Measurements from ENCODE around the gene CACUL1. TPM values are rescaled to one million over a fixed set of nuclear protein-coding genes. Genes with fewer than 3 reads are reported as not detected.

The CACUL1 gene
- total and polyA plus RNA-seq, 5 donors = 7.9 to 37.5 (median 31.6) TPM

GRCh38 chr10:118730756-118731456 is 23.9 kb downstream of the CACUL1 start:
- no peaks in the 10 kb centered on the region for H3K27me3 ChIP-seq (ENCODE audit: control insufficient read depth, insufficient read depth)
- no peak overlapping the region for H3K4me3 ChIP-seq (ENCODE audit: low read length)
- no peak overlapping the region for H3K27ac ChIP-seq (ENCODE audit: low read length)
- WGBS = 53% methylated on average over 7 of the region's 7 CpGs
- H3K4me1 ChIP-seq (ENCODE audit: control insufficient read depth, insufficient read depth, low read length) = peaks cover 7% of the 10 kb centered on the region
- H3K9me3 ChIP-seq (ENCODE audit: control insufficient read depth, low read length) = no peaks in the 10 kb centered on the region
- intact Hi-C loops (cut with DNase I) = no loop called here
- ATAC-seq (no peak), DNase-seq (no peak)

- no peak overlapping the region for H3K4me3 ChIP-seq (ENCODE audit: low read length)
- intact Hi-C loops (cut with DNase I) = no loop called here
- H3K27ac ChIP-seq (ENCODE audit: low read length) = no peak overlapping the region
- H3K27me3 ChIP-seq (ENCODE audit: control insufficient read depth, insufficient read depth) = no peaks in the 10 kb centered on the region
- ATAC-seq (peak; percentile 63 to 75), DNase-seq (no peak)
- H3K4me1 ChIP-seq (ENCODE audit: control insufficient read depth, insufficient read depth, low read length) = peaks cover 10% of the 10 kb centered on the region
- 44% methylated on average over 2 of the region's 2 CpGs for WGBS
- no peaks in the 10 kb centered on the region for H3K9me3 ChIP-seq (ENCODE audit: control insufficient read depth, low read length)
These were observed 25.0 kb downstream of the CACUL1 start for GRCh38 chr10:118729641-118730258.

GRCh38 chr10:118729200-118729599 is 25.6 kb downstream of the CACUL1 start:
- Histone ChIP-seq H3K9me3 (ENCODE audit: control insufficient read depth, low read length) (no peaks in the 10 kb centered on the region), H3K4me3 (ENCODE audit: low read length) (no peak overlapping the region), H3K27me3 (ENCODE audit: control insufficient read depth, insufficient read depth) (no peaks in the 10 kb centered on the region), H3K27ac (ENCODE audit: low read length) (no peak overlapping the region), H3K4me1 (ENCODE audit: control insufficient read depth, insufficient read depth, low read length) (peaks cover 10% of the 10 kb centered on the region)
- DNase-seq (no peak), ATAC-seq (no peak)
- WGBS = 53% methylated on average over 3 of the region's 3 CpGs
- intact Hi-C loops (cut with DNase I) = no loop called here

- WGBS = 22% methylated on average over 4 of the region's 4 CpGs
- Histone ChIP-seq H3K27me3 (ENCODE audit: control insufficient read depth, insufficient read depth) (no peaks in the 10 kb centered on the region), H3K27ac (ENCODE audit: low read length) (no peak overlapping the region), H3K4me3 (ENCODE audit: low read length) (no peak overlapping the region), H3K4me1 (ENCODE audit: control insufficient read depth, insufficient read depth, low read length) (peaks cover 6% of the 10 kb centered on the region), H3K9me3 (ENCODE audit: control insufficient read depth, low read length) (no peaks in the 10 kb centered on the region)
- intact Hi-C loops (cut with DNase I) = no loop called here
- ATAC-seq (peak in 1 of 2 donors; percentile 27), DNase-seq (no peak)
These were observed 28.8 kb downstream of the CACUL1 start for GRCh38 chr10:118725886-118726500.

- H3K27me3 ChIP-seq (ENCODE audit: control insufficient read depth, insufficient read depth) = no peaks in the 10 kb centered on the region
- WGBS = 95% methylated on average over 6 of the region's 6 CpGs
- DNase-seq = no peak
- no peak overlapping the region for H3K27ac ChIP-seq (ENCODE audit: low read length)
- H3K9me3 ChIP-seq (ENCODE audit: control insufficient read depth, low read length) = no peaks in the 10 kb centered on the region
- H3K4me1 ChIP-seq (ENCODE audit: control insufficient read depth, insufficient read depth, low read length) = peaks cover 2% of the 10 kb centered on the region
- ATAC-seq = no peak
- no peak overlapping the region for H3K4me3 ChIP-seq (ENCODE audit: low read length)
- intact Hi-C loops (cut with DNase I) = loop anchor here in 2 of 4 donors (5.0 kb wide), 2 partner anchors 151 to 156 kb away; no protein-coding TSS in a partner anchor
These were observed 31.3 kb downstream of the CACUL1 start for GRCh38 chr10:118723466-118723865.

GRCh38 chr10:118721539-118721876 is 33.3 kb downstream of the CACUL1 start:
- DNase-seq (no peak), ATAC-seq (no peak)
- H3K9me3 ChIP-seq (ENCODE audit: control insufficient read depth, low read length) = no peaks in the 10 kb centered on the region
- H3K4me1 ChIP-seq (ENCODE audit: control insufficient read depth, insufficient read depth, low read length) = peaks cover 2% of the 10 kb centered on the region
- WGBS = 73% methylated on average over 3 of the region's 3 CpGs
- H3K27ac ChIP-seq (ENCODE audit: low read length) = no peak overlapping the region
- H3K4me3 ChIP-seq (ENCODE audit: low read length) = no peak overlapping the region
- intact Hi-C loops (cut with DNase I) = loop anchor here in 3 of 4 donors (2.0 to 5.0 kb wide), 3 partner anchors 149 to 154 kb away; no protein-coding TSS in a partner anchor
- H3K27me3 ChIP-seq (ENCODE audit: control insufficient read depth, insufficient read depth) = no peaks in the 10 kb centered on the region

- intact Hi-C loops (cut with DNase I) = loop anchor here in 3 of 4 donors (2.0 to 5.0 kb wide), 3 partner anchors 149 to 154 kb away; no protein-coding TSS in a partner anchor
- Histone ChIP-seq H3K27ac (ENCODE audit: low read length) (no peak overlapping the region), H3K9me3 (ENCODE audit: control insufficient read depth, low read length) (no peaks in the 10 kb centered on the region), H3K4me1 (ENCODE audit: control insufficient read depth, insufficient read depth, low read length) (peaks cover 2% of the 10 kb centered on the region), H3K27me3 (ENCODE audit: control insufficient read depth, insufficient read depth) (no peaks in the 10 kb centered on the region), H3K4me3 (ENCODE audit: low read length) (no peak overlapping the region)
- DNase-seq (no peak), ATAC-seq (peak in 1 of 2 donors; percentile 48)
- 29% methylated on average over 3 of the region's 3 CpGs for WGBS
These were observed 33.9 kb downstream of the CACUL1 start for GRCh38 chr10:118720685-118721538.

GRCh38 chr10:118714366-118714765 is 40.4 kb downstream of the CACUL1 start:
- intact Hi-C loops (cut with DNase I) = no loop called here
- Histone ChIP-seq H3K27ac (ENCODE audit: low read length) (no peak overlapping the region), H3K27me3 (ENCODE audit: control insufficient read depth, insufficient read depth) (no peaks in the 10 kb centered on the region), H3K4me3 (ENCODE audit: low read length) (no peak overlapping the region), H3K4me1 (ENCODE audit: control insufficient read depth, insufficient read depth, low read length) (no peaks in the 10 kb centered on the region), H3K9me3 (ENCODE audit: control insufficient read depth, low read length) (no peaks in the 10 kb centered on the region)
- WGBS = 92% methylated on average over 3 of the region's 3 CpGs
- no peak for ATAC-seq
- no peak for DNase-seq

GRCh38 chr10:118712930-118713634 is 41.7 kb downstream of the CACUL1 start:
- Histone ChIP-seq H3K27ac (ENCODE audit: low read length) (no peak overlapping the region), H3K27me3 (ENCODE audit: control insufficient read depth, insufficient read depth) (no peaks in the 10 kb centered on the region), H3K4me1 (ENCODE audit: control insufficient read depth, insufficient read depth, low read length) (no peaks in the 10 kb centered on the region), H3K9me3 (ENCODE audit: control insufficient read depth, low read length) (no peaks in the 10 kb centered on the region), H3K4me3 (ENCODE audit: low read length) (no peak overlapping the region)
- no peak for ATAC-seq
- no peak for DNase-seq
- intact Hi-C loops (cut with DNase I) = no loop called here
- 93% methylated on average over 14 of the region's 14 CpGs for WGBS

GRCh38 chr10:118712080-118712479 is 42.7 kb downstream of the CACUL1 start:
- 87% methylated on average over 7 of the region's 7 CpGs for WGBS
- no peaks in the 10 kb centered on the region for H3K27me3 ChIP-seq (ENCODE audit: control insufficient read depth, insufficient read depth)
- no peak overlapping the region for H3K4me3 ChIP-seq (ENCODE audit: low read length)
- no peaks in the 10 kb centered on the region for H3K9me3 ChIP-seq (ENCODE audit: control insufficient read depth, low read length)
- intact Hi-C loops (cut with DNase I) = no loop called here
- ATAC-seq (no peak), DNase-seq (no peak)
- H3K4me1 ChIP-seq (ENCODE audit: control insufficient read depth, insufficient read depth, low read length) = no peaks in the 10 kb centered on the region
- no peak overlapping the region for H3K27ac ChIP-seq (ENCODE audit: low read length)

Measured in right cardiac atrium (tissue), 5 donors.